SKM-1 (cell line): ENCODE results near the gene MEGF11.

ENCODE experiments used
- DNase-seq: peaks from one replicate; lab custom pipeline; 2025; ENCODE audit not compliant: unreplicated experiment; lab: John Stamatoyannopoulos, UW

MEGF11 gene

GRCh38 chr15:66253418-66254088, at the start of gene MEGF11:
MEGF11 (minus strand) TSS chr15:66253750; CDS start chr15:66128403, 125,347 bp downstream.
- DNase-seq: no peak

- DNase-seq: no peak
These were observed 49.1 kb upstream of the MEGF11 start for GRCh38 chr15:66302489-66303278.

GRCh38 chr15:66298803-66299251, 45.3 kb upstream of the MEGF11 start:
- DNase-seq: no peak

GRCh38 chr15:66296186-66296585, 42.6 kb upstream of the MEGF11 start:
- no peak for DNase-seq

GRCh38 chr15:66294932-66295235, 41.3 kb upstream of the MEGF11 start:
- no peak for DNase-seq

GRCh38 chr15:66294157-66294931, 40.8 kb upstream of the MEGF11 start:
- peak; percentile 51 for DNase-seq

- peak; percentile 53 for DNase-seq
These were observed 40.0 kb upstream of the MEGF11 start, which contains the start of gene DIS3L for GRCh38 chr15:66293419-66294156. DIS3L (plus strand) TSS chr15:66293568; CDS start chr15:66293597, 29 bp downstream.

GRCh38 chr15:66292571-66293418, 39.2 kb upstream of the MEGF11 start:
- no peak for DNase-seq

GRCh38 chr15:66291816-66292570, 38.4 kb upstream of the MEGF11 start:
- DNase-seq: no peak

GRCh38 chr15:66290518-66290917, 37.0 kb upstream of the MEGF11 start:
- DNase-seq: no peak

- no peak for DNase-seq
These were observed 36.5 kb upstream of the MEGF11 start for GRCh38 chr15:66290007-66290406.

GRCh38 chr15:66288551-66289185, 35.1 kb upstream of the MEGF11 start:
- no peak for DNase-seq

- no peak for DNase-seq
These were observed 34.5 kb upstream of the MEGF11 start for GRCh38 chr15:66288093-66288492.

- no peak for DNase-seq
These were observed 34.0 kb upstream of the MEGF11 start for GRCh38 chr15:66287461-66288057.

- no peak for DNase-seq
These were observed 32.2 kb upstream of the MEGF11 start for GRCh38 chr15:66285533-66286280.

GRCh38 chr15:66284271-66284670, 30.7 kb upstream of the MEGF11 start:
- DNase-seq: no peak

- DNase-seq: no peak
These were observed 25.1 kb upstream of the MEGF11 start for GRCh38 chr15:66278671-66279070.

- no peak for DNase-seq
These were observed 24.5 kb upstream of the MEGF11 start for GRCh38 chr15:66278056-66278455.
